ENCODE results near the gene GHR. TPM values are rescaled to one million over a fixed set of nuclear protein-coding genes. Genes with fewer than 3 reads are reported as not detected.
"Not testable (repeated sequence)": the region's sequence is repeated elsewhere in the genome, so short reads cannot be mapped to it uniquely, and the experiment has no call there.

GHR gene
- total and polyA plus RNA-seq, 4 donors: 2.9 to 17.1 (median 8.6) TPM

- ATAC-seq (ENCODE audit: low FRiP score): no peak
- Histone ChIP-seq H3K36me3 (ENCODE audit: control insufficient read depth in 1 of 2, insufficient read depth in 2 of 2, low read length in 1 of 2) (no peaks in the 10 kb centered on the region), H3K4me1 (ENCODE audit: control insufficient read depth in 1 of 2, insufficient read depth in 2 of 2, low read length in 2 of 2) (no peaks in the 10 kb centered on the region), H3K9me3 (ENCODE audit: control insufficient read depth, low read length) (no peaks in the 10 kb centered on the region), H3K4me3 (ENCODE audit: low read length in 2 of 2) (no peak overlapping the region), H3K27me3 (ENCODE audit: control insufficient read depth in 1 of 2, insufficient read depth in 2 of 2, low read length in 1 of 2) (no peaks in the 10 kb centered on the region), H3K27ac (ENCODE audit: low read depth in 1 of 2, low read length in 2 of 2) (no peak overlapping the region)
- intact Hi-C loops (cut with DNase I): no loop called here
- WGBS, 2 donors: 76 to 89% methylated on average over 2 of the region's 2 CpGs
- no peak for DNase-seq
These were observed 245.0 kb downstream of the GHR start for GRCh38 chr5:42668254-42668653.

GRCh38 chr5:42672925-42673324 is 249.7 kb downstream of the GHR start:
- Histone ChIP-seq H3K4me1 (ENCODE audit: control insufficient read depth in 1 of 2, insufficient read depth in 2 of 2, low read length in 2 of 2) (peaks cover 0 to 2% of the 10 kb centered on the region in 2 donors), H3K27me3 (ENCODE audit: control insufficient read depth in 1 of 2, insufficient read depth in 2 of 2, low read length in 1 of 2) (no peaks in the 10 kb centered on the region), H3K4me3 (ENCODE audit: low read length in 2 of 2) (no peak overlapping the region), H3K36me3 (ENCODE audit: control insufficient read depth in 1 of 2, insufficient read depth in 2 of 2, low read length in 1 of 2) (no peaks in the 10 kb centered on the region), H3K9me3 (ENCODE audit: control insufficient read depth, low read length) (no peaks in the 10 kb centered on the region), H3K27ac (ENCODE audit: low read depth in 1 of 2, low read length in 2 of 2) (no peak overlapping the region)
- DNase-seq (no peak), ATAC-seq (ENCODE audit: low FRiP score) (no peak)
- intact Hi-C loops (cut with DNase I): no loop called here
- WGBS, 2 donors: 94 to 96% methylated on average over 4 of the region's 4 CpGs

- Histone ChIP-seq H3K9me3 (ENCODE audit: control insufficient read depth, low read length) (no peaks in the 10 kb centered on the region), H3K4me3 (ENCODE audit: low read length in 2 of 2) (no peak overlapping the region), H3K36me3 (ENCODE audit: control insufficient read depth in 1 of 2, insufficient read depth in 2 of 2, low read length in 1 of 2) (no peaks in the 10 kb centered on the region), H3K27ac (ENCODE audit: low read depth in 1 of 2, low read length in 2 of 2) (no peak overlapping the region), H3K27me3 (ENCODE audit: control insufficient read depth in 1 of 2, insufficient read depth in 2 of 2, low read length in 1 of 2) (no peaks in the 10 kb centered on the region), H3K4me1 (ENCODE audit: control insufficient read depth in 1 of 2, insufficient read depth in 2 of 2, low read length in 2 of 2) (peaks cover 0 to 2% of the 10 kb centered on the region in 2 donors)
- ATAC-seq (ENCODE audit: low FRiP score) (no peak), DNase-seq (no peak)
- intact Hi-C loops (cut with DNase I): no loop called here
These were observed 252.4 kb downstream of the GHR start for GRCh38 chr5:42675602-42676001.

- H3K4me1 ChIP-seq (ENCODE audit: control insufficient read depth in 1 of 2, insufficient read depth in 2 of 2, low read length in 2 of 2): peaks cover 0 to 2% of the 10 kb centered on the region in 2 donors
- 93 to 97% methylated on average over 1 of the region's 1 CpG for WGBS, 2 donors
- no peaks in the 10 kb centered on the region for H3K27me3 ChIP-seq (ENCODE audit: control insufficient read depth in 1 of 2, insufficient read depth in 2 of 2, low read length in 1 of 2)
- ATAC-seq (ENCODE audit: low FRiP score) (no peak), DNase-seq (no peak)
- no peak overlapping the region for H3K4me3 ChIP-seq (ENCODE audit: low read length in 2 of 2)
- H3K27ac ChIP-seq (ENCODE audit: low read depth in 1 of 2, low read length in 2 of 2): no peak overlapping the region
- intact Hi-C loops (cut with DNase I): no loop called here
- no peaks in the 10 kb centered on the region for H3K36me3 ChIP-seq (ENCODE audit: control insufficient read depth in 1 of 2, insufficient read depth in 2 of 2, low read length in 1 of 2)
- H3K9me3 ChIP-seq (ENCODE audit: control insufficient read depth, low read length): no peaks in the 10 kb centered on the region
These were observed 253.1 kb downstream of the GHR start for GRCh38 chr5:42676362-42676761.

- H3K4me3 ChIP-seq (ENCODE audit: low read length in 2 of 2): no peak overlapping the region
- WGBS, 2 donors: 78 to 81% methylated on average over 5 of the region's 5 CpGs
- H3K27ac ChIP-seq (ENCODE audit: low read depth in 1 of 2, low read length in 2 of 2): no peak overlapping the region
- H3K9me3 ChIP-seq (ENCODE audit: control insufficient read depth, low read length): no peaks in the 10 kb centered on the region
- intact Hi-C loops (cut with DNase I): no loop called here
- peaks cover 0 to 2% of the 10 kb centered on the region in 2 donors for H3K4me1 ChIP-seq (ENCODE audit: control insufficient read depth in 1 of 2, insufficient read depth in 2 of 2, low read length in 2 of 2)
- no peaks in the 10 kb centered on the region for H3K27me3 ChIP-seq (ENCODE audit: control insufficient read depth in 1 of 2, insufficient read depth in 2 of 2, low read length in 1 of 2)
- no peaks in the 10 kb centered on the region for H3K36me3 ChIP-seq (ENCODE audit: control insufficient read depth in 1 of 2, insufficient read depth in 2 of 2, low read length in 1 of 2)
- ATAC-seq (ENCODE audit: low FRiP score): no peak
- DNase-seq: no peak
These were observed 254.1 kb downstream of the GHR start for GRCh38 chr5:42677156-42677842.

GRCh38 chr5:42680046-42680445 is 256.8 kb downstream of the GHR start:
- no peaks in the 10 kb centered on the region for H3K9me3 ChIP-seq (ENCODE audit: control insufficient read depth, low read length)
- ATAC-seq (ENCODE audit: low FRiP score) (no peak), DNase-seq (no peak)
- no peaks in the 10 kb centered on the region for H3K36me3 ChIP-seq (ENCODE audit: control insufficient read depth in 1 of 2, insufficient read depth in 2 of 2, low read length in 1 of 2)
- no peak overlapping the region for H3K4me3 ChIP-seq (ENCODE audit: low read length in 2 of 2)
- H3K27ac ChIP-seq (ENCODE audit: low read depth in 1 of 2, low read length in 2 of 2): no peak overlapping the region
- WGBS, 2 donors: 71 to 77% methylated on average over 3 of the region's 3 CpGs
- no peaks in the 10 kb centered on the region for H3K27me3 ChIP-seq (ENCODE audit: control insufficient read depth in 1 of 2, insufficient read depth in 2 of 2, low read length in 1 of 2)
- intact Hi-C loops (cut with DNase I): no loop called here
- H3K4me1 ChIP-seq (ENCODE audit: control insufficient read depth in 1 of 2, insufficient read depth in 2 of 2, low read length in 2 of 2): peaks cover 0 to 2% of the 10 kb centered on the region in 2 donors

- H3K27me3 ChIP-seq (ENCODE audit: control insufficient read depth in 1 of 2, insufficient read depth in 2 of 2, low read length in 1 of 2); H3K9me3 ChIP-seq (ENCODE audit: control insufficient read depth, low read length); H3K4me3 ChIP-seq (ENCODE audit: low read length in 2 of 2); H3K27ac ChIP-seq (ENCODE audit: low read depth in 1 of 2, low read length in 2 of 2); ATAC-seq (ENCODE audit: low FRiP score); DNase-seq; intact Hi-C loops (cut with DNase I); H3K36me3 ChIP-seq (ENCODE audit: control insufficient read depth in 1 of 2, insufficient read depth in 2 of 2, low read length in 1 of 2); H3K4me1 ChIP-seq (ENCODE audit: control insufficient read depth in 1 of 2, insufficient read depth in 2 of 2, low read length in 2 of 2): not testable (repeated sequence)
These were observed 261.8 kb downstream of the GHR start for GRCh38 chr5:42685078-42685477.

- no peaks in the 10 kb centered on the region for H3K27me3 ChIP-seq (ENCODE audit: control insufficient read depth in 1 of 2, insufficient read depth in 2 of 2, low read length in 1 of 2)
- no peak overlapping the region for H3K27ac ChIP-seq (ENCODE audit: low read depth in 1 of 2, low read length in 2 of 2)
- intact Hi-C loops (cut with DNase I): no loop called here
- 82 to 91% methylated on average over 4 of the region's 4 CpGs for WGBS, 2 donors
- peaks cover 0 to 5% of the 10 kb centered on the region in 2 donors for H3K36me3 ChIP-seq (ENCODE audit: control insufficient read depth in 1 of 2, insufficient read depth in 2 of 2, low read length in 1 of 2)
- H3K9me3 ChIP-seq (ENCODE audit: control insufficient read depth, low read length): peaks cover 3% of the 10 kb centered on the region
- no peak for ATAC-seq (ENCODE audit: low FRiP score)
- no peak overlapping the region for H3K4me3 ChIP-seq (ENCODE audit: low read length in 2 of 2)
- DNase-seq: no peak
- no peaks in the 10 kb centered on the region for H3K4me1 ChIP-seq (ENCODE audit: control insufficient read depth in 1 of 2, insufficient read depth in 2 of 2, low read length in 2 of 2)
These were observed 266.2 kb downstream of the GHR start for GRCh38 chr5:42689391-42689790.

GRCh38 chr5:42691413-42691937 is 268.2 kb downstream of the GHR start:
- H3K27ac ChIP-seq (ENCODE audit: low read depth in 1 of 2, low read length in 2 of 2): no peak overlapping the region
- intact Hi-C loops (cut with DNase I): no loop called here
- H3K9me3 ChIP-seq (ENCODE audit: control insufficient read depth, low read length): peaks cover 3% of the 10 kb centered on the region
- 10 to 15% methylated on average over 3 of the region's 3 CpGs for WGBS, 2 donors
- H3K36me3 ChIP-seq (ENCODE audit: control insufficient read depth in 1 of 2, insufficient read depth in 2 of 2, low read length in 1 of 2): peaks cover 0 to 5% of the 10 kb centered on the region in 2 donors
- ATAC-seq (ENCODE audit: low FRiP score) (no peak), DNase-seq (no peak)
- no peaks in the 10 kb centered on the region for H3K27me3 ChIP-seq (ENCODE audit: control insufficient read depth in 1 of 2, insufficient read depth in 2 of 2, low read length in 1 of 2)
- no peaks in the 10 kb centered on the region for H3K4me1 ChIP-seq (ENCODE audit: control insufficient read depth in 1 of 2, insufficient read depth in 2 of 2, low read length in 2 of 2)
- H3K4me3 ChIP-seq (ENCODE audit: low read length in 2 of 2): no peak overlapping the region
